ENCODE results near the gene GPR62.

Gene GPR62

DNA sequence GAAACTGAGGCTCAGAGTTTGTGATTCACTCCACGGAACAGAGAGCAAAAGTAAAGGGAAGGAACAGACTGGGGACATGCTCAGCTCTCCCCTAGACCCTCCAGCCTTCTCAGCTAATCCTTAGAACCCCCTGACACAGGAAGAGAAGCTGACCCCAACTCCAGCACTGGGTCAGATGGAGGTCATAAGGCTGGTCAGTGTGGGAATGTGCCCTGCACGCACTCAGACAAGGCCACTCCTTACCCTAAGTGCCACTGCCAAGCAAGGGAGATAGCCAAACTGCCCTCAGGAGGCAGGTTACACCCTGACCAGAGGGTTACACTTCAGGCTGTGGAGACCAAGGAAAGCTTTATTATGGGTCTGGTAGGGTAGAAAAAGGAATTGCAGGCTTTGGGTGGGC is 39.3 kb downstream of the GPR62 start:
- DNase-seq = no peak

DNA sequence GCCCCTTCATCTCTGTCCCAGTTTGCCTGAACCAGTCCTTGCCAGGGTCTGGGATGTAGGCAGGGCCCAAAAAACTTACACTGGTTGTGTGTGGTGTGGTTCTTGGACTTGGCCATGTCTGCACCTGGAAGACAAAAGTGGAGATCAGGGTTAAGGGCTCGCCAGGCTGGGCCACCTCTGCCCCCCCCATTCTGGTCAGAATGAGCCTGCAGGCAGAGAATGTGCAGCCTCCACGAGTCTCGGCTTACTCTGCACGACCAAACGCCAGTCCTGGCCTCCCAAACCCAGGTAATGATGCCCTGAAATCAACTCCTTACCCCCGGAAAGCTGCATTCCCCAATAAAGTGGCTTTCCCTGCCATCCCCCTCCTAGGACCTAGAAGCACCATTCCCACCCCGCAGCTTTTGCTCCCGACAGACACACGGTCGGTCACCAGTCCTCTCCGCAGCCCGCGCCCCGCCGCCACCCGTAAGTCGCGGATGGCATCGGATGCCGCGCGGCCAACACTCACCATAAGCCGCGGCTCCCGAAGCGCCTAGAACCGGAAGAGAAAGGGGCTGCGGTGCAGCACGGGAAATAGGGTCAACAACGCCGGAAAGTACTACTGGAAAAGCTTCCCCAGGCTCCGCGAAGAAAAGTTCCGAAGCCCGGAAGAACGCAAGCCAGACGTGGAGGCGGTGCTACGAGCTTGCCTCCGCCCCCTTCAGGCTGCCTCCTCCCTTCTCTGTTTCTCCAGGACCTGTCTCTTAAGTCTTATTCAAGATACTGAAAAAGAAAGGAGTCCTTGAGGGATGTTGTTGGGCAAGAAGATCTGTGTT is 40.4 kb downstream of the GPR62 start, which contains the start of gene RPL29:
Gene RPL29, minus strand, starts transcription at position 550 of the 818 bp plus-strand sequence. Its CDS starts 434 bp downstream, at position 116.
- peak; percentile 60 for DNase-seq

DNA sequence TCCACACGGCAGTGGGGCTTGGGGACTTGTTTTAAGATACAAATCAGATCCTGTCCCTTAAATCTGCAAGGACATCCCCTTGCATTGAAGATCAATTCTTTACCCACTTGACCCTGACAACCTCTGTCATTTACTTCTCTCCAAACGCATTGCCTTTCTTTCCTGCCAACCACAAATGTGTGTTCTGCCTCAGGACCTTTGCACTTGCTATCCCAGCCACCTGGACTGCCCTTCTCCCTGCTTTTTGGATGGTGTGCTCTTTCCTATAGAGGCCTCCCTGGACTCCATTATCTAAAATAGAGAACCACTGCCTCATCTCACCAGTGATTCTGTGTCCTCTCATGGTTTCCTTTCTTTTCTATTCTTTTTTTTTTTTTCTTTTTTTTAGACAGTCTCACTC is 42.0 kb downstream of the GPR62 start:
- DNase-seq = no peak

DNA sequence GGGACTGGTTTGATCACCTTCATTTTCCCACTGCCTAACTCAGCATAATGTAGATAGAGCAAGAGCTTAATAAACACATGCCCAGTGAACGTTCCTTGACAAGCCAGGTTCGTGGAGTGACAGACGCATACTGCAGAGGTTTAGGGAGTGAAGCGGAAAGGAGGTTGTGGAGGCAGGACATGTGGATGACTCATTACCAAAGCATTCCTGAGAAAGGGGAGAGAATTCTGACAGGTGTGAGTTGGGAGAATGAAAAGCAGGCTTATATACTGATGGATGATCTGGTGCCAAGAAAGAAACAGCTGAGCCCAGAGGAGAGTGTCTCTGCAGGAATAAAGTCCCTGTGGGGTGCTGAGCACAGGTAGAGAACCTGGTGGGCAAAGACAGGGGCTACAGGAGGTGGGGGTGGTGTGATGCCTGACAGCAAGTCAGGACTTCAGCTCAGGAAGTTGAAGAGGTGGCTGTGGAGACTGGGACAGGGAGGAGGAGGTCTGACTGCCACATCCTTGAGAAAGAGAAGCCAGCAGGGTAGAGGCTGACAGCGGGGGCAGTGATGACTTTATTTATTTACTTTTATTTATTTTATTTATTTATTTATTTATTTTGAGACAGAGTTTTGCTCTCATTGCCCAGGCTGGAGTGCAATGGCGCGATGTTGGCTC is 42.9 kb downstream of the GPR62 start:
- DNase-seq = no peak

DNA sequence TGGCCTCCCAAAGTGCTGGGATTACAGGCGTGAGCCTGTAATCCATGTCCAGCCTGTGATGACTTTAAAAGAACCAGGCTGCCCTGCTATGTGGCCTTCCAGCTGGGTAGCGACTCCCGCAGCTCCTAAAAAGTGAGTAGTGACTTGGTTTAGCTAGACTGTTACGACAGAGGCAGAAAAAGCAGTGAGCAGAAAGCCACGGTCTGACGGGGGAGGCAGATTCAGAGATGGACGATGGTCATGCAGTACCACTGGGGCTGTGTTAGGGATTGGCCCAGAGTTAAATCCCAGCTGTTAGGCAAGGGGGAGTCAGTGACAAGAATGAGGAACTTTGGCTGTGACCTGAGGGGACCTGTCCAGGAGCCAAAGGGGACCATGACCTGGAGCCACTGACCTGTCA is 43.6 kb downstream of the GPR62 start:
- no peak for DNase-seq

DNA sequence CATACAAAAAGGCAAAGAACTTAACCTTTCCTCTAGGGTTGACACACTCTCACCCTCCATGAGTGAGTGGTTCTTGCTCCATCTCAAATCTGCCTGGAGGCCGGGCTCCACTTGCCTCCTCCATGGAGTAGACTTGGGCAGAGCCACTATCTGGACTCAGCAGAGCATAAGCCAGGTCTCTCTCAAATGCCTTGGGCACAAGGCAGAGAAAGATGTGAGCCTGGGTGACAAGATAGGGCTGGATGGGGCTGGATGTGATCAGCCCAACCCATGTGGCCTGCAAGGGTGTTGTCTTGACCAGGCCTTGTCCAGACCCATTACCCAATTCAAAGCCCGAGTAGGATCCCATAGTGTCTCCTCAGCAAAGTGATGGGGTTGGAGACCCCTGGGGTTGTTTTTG is 44.7 kb downstream of the GPR62 start:
- DNase-seq = no peak

DNA sequence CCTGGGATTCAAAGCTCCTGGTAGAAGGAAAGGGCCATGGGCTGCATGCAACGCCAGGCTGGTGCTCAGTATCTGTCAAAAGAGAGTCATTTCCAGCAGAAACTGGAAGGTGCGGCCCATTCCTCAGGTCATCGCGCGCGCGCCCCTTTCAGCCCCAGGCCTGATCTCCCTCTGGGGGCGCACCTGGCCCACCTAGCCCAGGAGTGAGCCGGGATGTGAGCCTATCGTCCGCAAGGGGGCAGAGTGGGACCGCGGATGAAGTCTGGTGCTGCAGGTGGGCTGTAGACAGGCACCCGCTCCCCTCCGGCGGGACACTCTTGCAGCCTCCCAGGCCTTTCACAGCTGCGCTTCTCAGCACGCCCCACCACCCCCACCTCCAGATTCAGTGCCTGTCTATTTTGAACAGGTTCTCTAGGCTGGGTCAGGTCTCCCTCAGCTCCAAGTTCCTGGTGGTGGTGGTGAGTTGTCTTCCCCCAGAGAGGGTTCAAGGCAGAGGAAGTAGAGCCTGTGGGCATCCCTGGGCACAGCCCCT is 46.3 kb downstream of the GPR62 start:
- DNase-seq = no peak

DNA sequence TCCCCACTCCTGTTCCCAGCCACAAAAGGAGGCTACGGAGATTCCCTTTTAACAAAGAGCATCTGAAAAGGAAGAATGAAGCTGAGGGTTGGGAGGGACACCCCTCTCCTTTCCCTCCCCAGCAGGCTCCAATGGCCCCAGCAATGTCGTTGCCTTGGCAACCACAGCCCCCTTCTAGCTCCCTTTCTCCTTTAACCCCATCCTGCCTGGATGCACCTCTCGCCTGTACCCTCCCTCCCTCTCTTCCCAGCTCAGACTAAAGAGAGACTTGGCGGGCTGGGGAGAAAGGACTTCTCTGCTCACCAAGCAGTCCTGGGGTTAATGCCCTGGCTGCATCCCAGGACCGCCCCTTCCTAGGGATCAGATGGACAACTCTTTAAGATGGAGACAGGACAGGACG is 47.6 kb downstream of the GPR62 start:
- no peak for DNase-seq

DNA sequence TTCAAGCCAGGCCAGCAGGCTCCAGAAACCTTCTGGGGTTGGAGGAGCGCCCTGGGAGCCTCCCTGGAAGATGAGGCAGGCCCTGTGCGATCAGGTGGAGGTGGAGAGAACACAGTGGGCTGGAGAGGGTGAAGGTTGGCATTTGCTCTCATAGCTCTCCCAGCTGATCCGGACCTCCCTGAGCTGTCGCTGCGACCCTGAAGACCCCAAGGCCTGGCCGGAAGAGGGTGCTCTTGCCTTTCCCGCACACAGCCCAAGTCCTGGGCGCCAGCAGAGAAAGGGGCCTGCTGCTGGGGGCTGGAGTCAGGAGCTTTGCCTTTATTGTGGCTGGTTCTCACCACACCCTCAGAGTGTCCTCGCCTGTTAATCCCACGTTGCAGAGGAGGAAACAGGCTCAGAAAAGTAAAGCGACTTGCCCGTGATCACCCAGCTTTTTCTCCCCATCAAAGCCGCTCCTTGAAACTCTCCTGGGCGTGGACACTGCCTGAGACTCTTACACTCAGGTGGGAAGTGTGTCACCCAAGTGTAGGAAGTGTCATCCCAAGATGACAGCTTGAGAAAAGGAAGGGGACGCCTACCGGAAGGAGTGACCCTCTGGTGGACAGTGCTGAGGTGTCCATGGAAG is 49.1 kb downstream of the GPR62 start:
- no peak for DNase-seq

DNA sequence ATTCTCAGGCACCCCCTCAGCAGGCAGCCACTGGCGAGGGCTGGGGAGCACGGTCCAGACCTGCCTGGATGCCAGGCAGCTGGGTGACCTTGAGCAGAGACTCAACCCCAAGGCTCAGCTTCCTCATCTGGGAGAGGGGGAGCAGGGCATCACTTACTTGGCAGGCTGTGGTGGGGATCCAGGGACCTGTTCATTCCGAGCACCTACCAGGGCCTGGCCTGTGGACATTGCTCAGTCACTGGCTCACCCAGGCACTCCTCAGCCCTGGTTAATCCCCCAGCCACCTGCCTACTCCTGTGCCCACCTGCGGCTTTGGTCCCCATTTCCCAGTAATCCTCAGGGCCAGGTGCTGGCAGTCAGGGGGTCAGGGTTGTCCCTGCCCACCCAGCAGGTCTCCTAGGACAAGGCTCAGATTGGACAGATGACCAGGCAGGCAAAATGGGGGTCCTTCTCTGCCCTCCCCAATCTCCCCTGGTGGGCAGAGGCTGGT is 49.8 kb downstream of the GPR62 start:
- no peak for DNase-seq

DNA sequence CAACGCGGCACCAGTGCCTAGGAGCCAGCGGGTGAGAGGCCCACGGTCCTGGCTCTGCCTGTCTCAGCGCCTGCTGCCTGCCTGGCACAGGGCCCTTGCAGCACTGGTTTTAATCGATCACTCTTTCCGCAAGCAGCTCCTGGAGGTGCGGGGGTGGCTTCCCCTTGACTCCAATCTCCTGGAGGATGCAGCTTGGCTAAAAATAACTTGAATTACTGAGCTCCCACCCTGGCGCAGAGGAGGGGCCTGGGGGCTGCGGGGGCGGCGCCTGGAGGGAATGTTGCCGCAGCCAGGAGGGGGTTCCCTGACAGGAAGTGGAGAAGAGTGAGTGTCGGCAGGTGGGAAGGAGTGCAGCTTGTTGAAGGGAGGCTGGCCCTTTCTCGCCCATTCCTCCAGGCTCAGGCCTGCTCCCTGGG is 50.4 kb downstream of the GPR62 start:
- peak; percentile 46 for DNase-seq

DNA sequence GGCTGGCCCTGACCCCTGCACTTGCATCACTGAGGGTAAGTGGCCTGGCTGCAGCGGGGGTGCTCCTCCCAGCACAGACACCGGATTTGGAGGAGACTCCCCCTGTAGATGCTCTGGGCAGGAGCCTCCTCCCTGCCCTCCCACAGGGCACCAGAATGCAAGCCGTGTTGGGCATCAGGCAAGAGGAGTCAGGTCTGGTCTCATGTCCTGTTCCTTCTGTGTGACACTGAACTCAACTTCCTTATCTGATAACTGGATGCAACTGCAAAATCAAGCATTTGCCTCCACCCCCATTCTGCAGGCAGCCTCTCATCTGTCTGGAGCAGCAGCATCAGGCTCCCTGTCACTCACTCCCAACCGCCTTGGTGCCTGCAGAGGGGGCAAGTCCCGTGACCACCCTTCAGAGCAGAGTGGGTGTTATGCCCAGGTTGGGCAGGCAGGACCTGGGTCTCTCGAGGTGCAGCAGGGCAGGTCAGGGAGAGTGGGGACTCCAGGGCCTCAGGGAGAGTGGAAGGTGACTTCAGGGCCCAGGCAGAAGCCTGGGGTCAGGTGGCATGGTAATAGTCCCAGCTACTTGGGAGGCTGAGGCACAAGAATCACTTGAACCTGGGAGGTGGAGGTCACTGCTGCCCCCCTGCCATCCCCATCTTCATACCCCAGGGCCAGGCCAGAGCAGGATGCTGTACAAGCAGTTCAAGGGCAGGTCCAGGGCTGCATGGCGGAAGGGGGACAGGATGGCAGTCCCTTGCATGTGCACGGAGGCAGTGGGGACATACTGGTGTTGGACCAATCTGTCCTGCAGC is 51.0 kb downstream of the GPR62 start:
- DNase-seq = no peak

DNA sequence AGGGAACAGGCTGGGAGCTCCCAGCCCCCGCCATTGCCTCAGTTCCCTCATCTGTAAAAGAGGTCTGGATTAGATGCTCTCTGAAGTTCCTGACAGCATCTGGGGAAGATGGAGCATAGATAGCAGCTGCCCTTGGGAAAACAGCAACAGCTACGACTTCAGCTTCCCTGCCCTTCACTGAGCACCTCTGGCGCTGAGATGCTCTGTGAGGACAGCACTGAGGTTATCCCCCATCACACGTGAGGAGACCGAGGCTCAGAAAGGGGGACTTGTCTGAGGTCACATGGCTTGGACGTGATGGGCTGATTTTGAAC is 51.6 kb downstream of the GPR62 start:
- no peak for DNase-seq
